HG02943 (cell line): ENCODE measurements around the gene LHX4.

Experiments used
- ATAC-seq: cut with Tn5 transposase; IDR thresholded peaks from one replicate; pipeline ENCODE4 v1.9.1; 2021; ENCODE audit warnings: mild to moderate bottlenecking, low read depth, moderate library complexity; ENCODE audit not compliant: unreplicated experiment

LHX4 gene

GRCh38 chr1:180229483-180230415, at the start of gene LHX4:
Gene LHX4 (plus strand): TSS chr1:180230264. CDS start chr1:180230530, 266 bp downstream.
- ATAC-seq = no peak

- no peak for ATAC-seq
Measured at GRCh38 chr1:180181048-180181447, 49.0 kb upstream of the LHX4 start.

- no peak for ATAC-seq
Measured at GRCh38 chr1:180181996-180182642, 47.9 kb upstream of the LHX4 start.

- no peak for ATAC-seq
Measured at GRCh38 chr1:180182643-180183311, 47.3 kb upstream of the LHX4 start.

GRCh38 chr1:180183426-180183825, 46.6 kb upstream of the LHX4 start:
- no peak for ATAC-seq

- ATAC-seq = no peak
Measured at GRCh38 chr1:180184041-180184440, 46.0 kb upstream of the LHX4 start.

- no peak for ATAC-seq
Measured at GRCh38 chr1:180185281-180185680, 44.8 kb upstream of the LHX4 start.

- ATAC-seq = no peak
Measured at GRCh38 chr1:180185971-180186645, 44.0 kb upstream of the LHX4 start.

- ATAC-seq = no peak
Measured at GRCh38 chr1:180186831-180187230, 43.2 kb upstream of the LHX4 start.

GRCh38 chr1:180187626-180188025, 42.4 kb upstream of the LHX4 start:
- ATAC-seq = no peak

GRCh38 chr1:180188091-180188506, 42.0 kb upstream of the LHX4 start:
- no peak for ATAC-seq

GRCh38 chr1:180188684-180189175, 41.3 kb upstream of the LHX4 start:
- no peak for ATAC-seq

GRCh38 chr1:180190091-180190490, 40.0 kb upstream of the LHX4 start:
- no peak for ATAC-seq

GRCh38 chr1:180192172-180192571, 37.9 kb upstream of the LHX4 start:
- ATAC-seq = no peak

GRCh38 chr1:180193141-180194047, 36.7 kb upstream of the LHX4 start:
- no peak for ATAC-seq

- no peak for ATAC-seq
Measured at GRCh38 chr1:180194048-180194425, 36.0 kb upstream of the LHX4 start.

- ATAC-seq = no peak
Measured at GRCh38 chr1:180194546-180195207, 35.4 kb upstream of the LHX4 start.

- no peak for ATAC-seq
Measured at GRCh38 chr1:180195401-180195800, 34.7 kb upstream of the LHX4 start.

- no peak for ATAC-seq
Measured at GRCh38 chr1:180195916-180196315, 34.1 kb upstream of the LHX4 start.
